GM04504 (cell line): ENCODE data around the gene SERPINI2.
"Not testable (repeated sequence)": the region's sequence is repeated elsewhere in the genome, so short reads cannot be mapped to it uniquely, and the experiment has no call there.

Experiments used
- DNase-seq: peaks from one replicate; pipeline ENCODE4 v3.0.0-alpha.2; 2012; ENCODE audit warnings: low read depth

The SERPINI2 gene

GRCh38 chr3:167450195-167450594, 23.6 kb downstream of the SERPINI2 start:
- DNase-seq: no peak

- DNase-seq: no peak
These were observed 28.4 kb downstream of the SERPINI2 start for GRCh38 chr3:167445491-167445890.

- DNase-seq: no peak
These were observed 32.6 kb downstream of the SERPINI2 start for GRCh38 chr3:167441256-167441655.

- no peak for DNase-seq
These were observed 36.3 kb downstream of the SERPINI2 start for GRCh38 chr3:167437428-167438139.

GRCh38 chr3:167426962-167427361, 46.9 kb downstream of the SERPINI2 start:
- DNase-seq: not testable (repeated sequence)

- DNase-seq: not testable (repeated sequence)
These were observed 51.4 kb downstream of the SERPINI2 start for GRCh38 chr3:167422396-167422795.

GRCh38 chr3:167409611-167410010, 64.2 kb downstream of the SERPINI2 start:
- no peak for DNase-seq

- no peak for DNase-seq
These were observed 66.9 kb downstream of the SERPINI2 start for GRCh38 chr3:167406876-167407492.

- no peak for DNase-seq
These were observed 76.0 kb downstream of the SERPINI2 start for GRCh38 chr3:167397826-167398225.

- DNase-seq: no peak
These were observed 77.8 kb downstream of the SERPINI2 start for GRCh38 chr3:167396075-167396474.

- DNase-seq: no peak
These were observed 79.8 kb downstream of the SERPINI2 start for GRCh38 chr3:167394003-167394402.
